A549 (cell line): ENCODE results near the gene IFT74. TPM values are rescaled to one million over a fixed set of nuclear protein-coding genes. Genes with fewer than 3 reads are reported as not detected.
A peak's percentile ranks its signal among the peaks of the same experiment; 100 is the strongest.

Experiments
- ATAC-seq, 2 experiments: fragments of 200-7000 bp in 1 of 2; fragments of >200 bp in 1 of 2; cut with Nextera tagmentation in 1 of 2; cut with Tn5 transposase in 1 of 2; 3 replicates each; pipeline versions ENCODE4 v1.8.0 to v1.9.1; 2018 to 2020; ENCODE audit warnings: mild to moderate bottlenecking in 1 of 2, moderate library complexity in 1 of 2
- CTCF ChIA-PET: fragments of 300-600 bp; sonication (Branson Sonifier 250); formaldehyde crosslinking; extraction: SDS; loops from one replicate; lab custom pipeline; 2021; ENCODE audit warnings: antibody characterized with exemption, inconsistent platforms; lab: Yijun Ruan, JAX
- POLR2A ChIA-PET: fragments of 350-600 bp; formaldehyde crosslinking; extraction: SDS; loops from one replicate; lab custom pipeline; 2021; ENCODE audit warnings: antibody characterized with exemption, inconsistent platforms; lab: Yijun Ruan, JAX
- DNase-seq, 2 experiments: peaks; one replicate each; pipeline versions ENCODE4 v3.0.0 to v3.0.0-alpha.2; 2011 to 2016; ENCODE audit warnings: low read depth in 1 of 2, low spot score in 1 of 2
- FAIRE-seq: peaks from 2 replicates; lab custom pipeline; 2011; peaks lifted over from hg19 to GRCh38; lab: Jason Lieb, UNC
- H3K27ac ChIP-seq, 2 experiments: fragments of >200 bp; sonication (Bioruptor Twin); formaldehyde crosslinking; 3 replicates each; pipeline ENCODE4 v1.5.1; 2016 to 2017
- H3K4me1 ChIP-seq: fragments of >200 bp; sonication (Bioruptor Twin); formaldehyde crosslinking; 3 replicates; pipeline ENCODE4 v1.6.1; 2016
- H3K4me2 ChIP-seq: fragments of >200 bp; sonication (Bioruptor Twin); formaldehyde crosslinking; 3 replicates; pipeline ENCODE4 v1.6.1; 2016
- H3K4me3 ChIP-seq: fragments of >200 bp; sonication (Bioruptor Twin); formaldehyde crosslinking; 3 replicates; pipeline ENCODE4 v1.5.1; 2016
- H3K9me3 ChIP-seq: fragments of >200 bp; sonication (Bioruptor Twin); formaldehyde crosslinking; 3 replicates; pipeline ENCODE4 v1.6.1; 2016
- BCL3 ChIP-seq: fragments of >200 bp; sonication (Bioruptor Twin); formaldehyde crosslinking; IDR thresholded peaks from 3 replicates; pipeline ENCODE4 v1.6.1; 2016
- BHLHE40 ChIP-seq: IDR thresholded peaks from 2 replicates; pipeline ENCODE4 v1.6.1; 2012; ENCODE audit warnings: low read depth, low read length, inconsistent platforms
- CBX8 ChIP-seq: fragments of 200-600 bp; sonication (generic); IDR thresholded peaks from 2 replicates; pipeline ENCODE4 v1.6.1; 2016
- CEBPB ChIP-seq, 2 experiments: fragments of >200 bp in 1 of 2; sonication (Bioruptor Twin) in 1 of 2; formaldehyde crosslinking in 1 of 2; IDR thresholded peaks; 2 replicates each; pipeline ENCODE4 v1.6.1; 2012 to 2016
- CHD2 ChIP-seq: fragments of 150-350 bp; IDR thresholded peaks from 2 replicates; pipeline ENCODE4 v1.6.1; 2014; ENCODE audit warnings: low read length; ENCODE audit not compliant: partially characterized antibody
- EP300 ChIP-seq, 2 experiments: fragments of >200 bp; sonication (Bioruptor Twin); formaldehyde crosslinking; IDR thresholded peaks; 2 replicates in 1 of 2; 3 replicates in 1 of 2; pipeline ENCODE4 v1.6.1; 2016 to 2017
- GATA3 ChIP-seq: IDR thresholded peaks from 2 replicates; pipeline ENCODE4 v1.6.1; 2012; ENCODE audit warnings: borderline replicate concordance
- HEYL ChIP-seq: fragments of 250-450 bp; sonication (Bioruptor Pico); IDR thresholded peaks from 2 replicates; pipeline ENCODE4 v1.8.0; 2021; ENCODE audit warnings: mild to moderate bottlenecking, moderate library complexity
- HOXB13 ChIP-seq: fragments of 250-450 bp; sonication (Bioruptor Pico); IDR thresholded peaks from 2 replicates; pipeline ENCODE4 v1.5.0; 2020; ENCODE audit warnings: low read depth, mild to moderate bottlenecking, moderate library complexity
- JUN ChIP-seq, 2 experiments: fragments of >200 bp; sonication (Bioruptor Twin); formaldehyde crosslinking; IDR thresholded peaks; 2 replicates in 1 of 2; 3 replicates in 1 of 2; pipeline ENCODE4 v1.6.1; 2016 to 2017
- MAX ChIP-seq: IDR thresholded peaks from 2 replicates; pipeline ENCODE4 v1.6.1; 2012
- NR3C1 ChIP-seq: fragments of >200 bp; sonication (Bioruptor Twin); formaldehyde crosslinking; IDR thresholded peaks from 3 replicates; pipeline ENCODE4 v1.6.1; 2017
- PHF8 ChIP-seq: fragments of 200-600 bp; sonication (generic); IDR thresholded peaks from 2 replicates; pipeline ENCODE4 v1.6.1; 2016; ENCODE audit warnings: low read depth, mild to moderate bottlenecking, antibody characterized with exemption, moderate library complexity, borderline replicate concordance
- POLR2A ChIP-seq: IDR thresholded peaks from 2 replicates; pipeline ENCODE4 v1.6.1; 2012; ENCODE audit warnings: mild to moderate bottlenecking, low read length
- RCOR1 ChIP-seq: fragments of 150-350 bp; IDR thresholded peaks from 2 replicates; pipeline ENCODE4 v1.6.1; 2014; ENCODE audit warnings: antibody characterized with exemption, low read length, low read depth
- REST ChIP-seq: fragments of 200-600 bp; sonication (generic); IDR thresholded peaks from 2 replicates; pipeline ENCODE4 v1.6.1; 2016; ENCODE audit warnings: antibody characterized with exemption, mild to moderate bottlenecking, moderate library complexity
- RNF2 ChIP-seq: fragments of 200-600 bp; sonication (generic); IDR thresholded peaks from 2 replicates; pipeline ENCODE4 v1.6.1; 2016; ENCODE audit warnings: low read depth, mild to moderate bottlenecking, antibody characterized with exemption, moderate library complexity, borderline replicate concordance
- WGBS: methylation state at CpG from one replicate; pipeline ENCODE4 v1.1.6; 2017; ENCODE audit errors: missing lambda C conversion rate; 5-methylcytosine and 5-hydroxymethylcytosine counted together
- polyA minus RNA-seq: library from RNA; depleted of rRNA, polyadenylated mRNA; stranded (reverse); fragments of >200 nt; gene quantifications from 2 replicates; pipeline ENCODE4 v1.2.3, GENCODE V29; 2011; rRNA and poly(A)+ RNA removed
- polyA plus RNA-seq, 4 experiments: library from polyadenylated mRNA; depleted of rRNA in 3 of 4; stranded (reverse); fragments of >200 nt; fragmentation: RNase III in 1 of 4; extraction: RNeasy Plus Mini Kit Qiagen cat#74134 plus additional on column Dnase treatment in 1 of 4; gene quantifications; 2 replicates in 3 of 4; 3 replicates in 1 of 4; pipeline ENCODE4 v1.2.3, GENCODE V29; 2011 to 2017

IFT74 gene
- polyA plus RNA-seq (2011; rRNA removed) (17.3 and 26.3 TPM in 2 replicates), polyA plus RNA-seq (2017; fragmentation: RNase III; extraction: RNeasy Plus Mini Kit Qiagen cat#74134 plus additional on column Dnase treatment) (15.7 to 16.4 TPM (median 16.1 TPM) in 3 replicates), polyA minus RNA-seq (12.7 and 25.4 TPM in 2 replicates)
- polyA plus RNA-seq (2012; cell fraction: cytosol; rRNA removed) = 4.0 and 4.6 TPM in 2 replicates
- polyA plus RNA-seq (2012; cell fraction: nucleus; rRNA removed) = 4.6 and 6.7 TPM in 2 replicates

GRCh38 chr9:26955921-26956859 is at the start of gene IFT74:
Gene IFT74, plus strand, starts transcription at chr9:26956412. Its CDS starts 5,556 bp downstream, at chr9:26961968.
- H3K4me3 ChIP-seq = peak within 1 kb of the TSS; percentile 74
- H3K4me1 ChIP-seq = peaks cover 14% of the 10 kb centered on the region; the same call in 2 of the 3 replicates
- 2% methylated on average over 53 of the region's 53 CpGs for WGBS
- peak within 1 kb of the TSS; percentile 97 for H3K4me2 ChIP-seq
- ChIA-PET POLR2A (interaction anchor here (0.5 to 2.2 kb wide), 11 partner anchors 9 to 525 kb away, joined by 3 to 31 read pairs (median 4); partner anchors contain the start of genes CAAP1 and PLAA), CTCF (interaction anchor here (0.6 to 3.6 kb wide), 4 partner anchors 9 to 64 kb away, joined by 3 to 23 read pairs (median 6); partner anchors contain the start of genes CAAP1 and PLAA)
- peak within 1 kb of the TSS; percentile 90 to 93 for H3K27ac ChIP-seq
- ATAC-seq (peak; percentile 100), DNase-seq (peak; percentile 98 to 99), FAIRE-seq (peak; percentile 88)
- TF ChIP-seq BCL3 = peak; percentile 67; the same call in 1 of the 3 replicates
- TF ChIP-seq MAX = peak; percentile 65; the same call in 1 of the 2 replicates
- TF ChIP-seq CEBPB (IDR thresholded peaks at IDR 0.05) = peak; percentile 73 to 88; a peak in 3 of 4 replicates
- peak in 1 of 2 experiments; percentile 81; a peak in 3 of 5 replicates for TF ChIP-seq JUN (IDR thresholded peaks at IDR 0.05)
- TF ChIP-seq CBX8 = no peak
- TF ChIP-seq RNF2 = no peak
- TF ChIP-seq HOXB13 (CRISPR knock-in tag) = 0 out of 2 replicates have a peak, but pooled peaks have one; percentile 38
- peak; percentile 88 for TF ChIP-seq CHD2
- TF ChIP-seq POLR2A = peak; percentile 76
- no peak for TF ChIP-seq EP300 (IDR thresholded peaks at IDR 0.05)
- TF ChIP-seq GATA3 = 0 out of 2 replicates have a peak, but pooled peaks have one; percentile 15
- no peak for TF ChIP-seq HEYL (CRISPR knock-in tag)
- TF ChIP-seq BHLHE40 = no peak
- TF ChIP-seq REST = peak; percentile 71
- peak; percentile 78 for TF ChIP-seq PHF8
- no peaks in the 10 kb centered on the region for H3K9me3 ChIP-seq

- no peak for DNase-seq
- ChIA-PET POLR2A (interaction anchor here (1.5 kb wide), 1 partner anchor 43 kb away, joined by 4 read pairs; the partner anchor contains the start of gene IFT74), CTCF (interaction anchor here (0.7 to 1.2 kb wide), 3 partner anchors 12 to 63 kb away, joined by 3 read pairs; no protein-coding TSS in a partner anchor)
- H3K4me1 ChIP-seq = no peaks in the 10 kb centered on the region
- no peak overlapping the region for H3K27ac ChIP-seq
- ATAC-seq = no peak
- no peak for FAIRE-seq
- H3K9me3 ChIP-seq = no peaks in the 10 kb centered on the region
- H3K4me2 ChIP-seq = no peak overlapping the region
- H3K4me3 ChIP-seq = no peak overlapping the region
- WGBS = 95% methylated on average over 2 of the region's 2 CpGs
- no peak for TF ChIP-seq RCOR1
- no peak for TF ChIP-seq CEBPB (IDR thresholded peaks at IDR 0.05)
- TF ChIP-seq HOXB13 (CRISPR knock-in tag) = no peak
- TF ChIP-seq NR3C1 = no peak
- TF ChIP-seq CHD2 = no peak
Measured at GRCh38 chr9:26913138-26913668, 43.0 kb upstream of the IFT74 start.
